ENCODE measurements around the gene TRIM29. TPM values are rescaled to one million over a fixed set of nuclear protein-coding genes. Genes with fewer than 3 reads are reported as not detected.

TRIM29 gene
- total RNA-seq, 1 experiment from 2014 or later, result not detected

- peaks cover 2% of the 10 kb centered on the region; the same call in 1 of the 2 replicates for H3K4me1 ChIP-seq (ENCODE audit: insufficient read depth, low read length)
- no CpG with 5 or more reads among the region's 6 CpGs for WGBS (ENCODE audit: extremely low coverage, insufficient read length, low lambda C conversion rate)
- H3K18ac ChIP-seq (ENCODE audit: insufficient read length, low read depth, low read length), result no peak overlapping the region
- H4K5ac ChIP-seq (ENCODE audit: insufficient read length, low read depth, low read length), result no peak overlapping the region
- H2BK5ac ChIP-seq (ENCODE audit: insufficient read length, low read length), result no peak overlapping the region
- H3K4ac ChIP-seq (ENCODE audit: low read depth, low read length), result no peak overlapping the region
- H3K56ac ChIP-seq (ENCODE audit: insufficient read length, low read depth, low read length), result no peak overlapping the region
- H2AFZ ChIP-seq (ENCODE audit: low read length), result no peak overlapping the region
- H4K91ac ChIP-seq (ENCODE audit: insufficient read length, low read depth, low read length), result no peak overlapping the region
- no peak overlapping the region for H3K27ac ChIP-seq (ENCODE audit: insufficient read length, low read depth, low read length)
- no peak overlapping the region for H3K27ac Mint-ChIP-seq
- H3K9me3 Mint-ChIP-seq, result peaks cover 0 to 4% of the 10 kb centered on the region in 2 experiments; a peak in 3 of 5 replicates
- no peak overlapping the region for H3T11ph ChIP-seq (ENCODE audit: low read length)
- no peak overlapping the region for H4K8ac ChIP-seq (replicated peaks; ENCODE audit: insufficient read length, low read depth, low read length)
- H3K79me2 ChIP-seq (ENCODE audit: insufficient read depth, low read length), result no peaks in the 10 kb centered on the region
- H3K36me3 Mint-ChIP-seq (ENCODE audit: insufficient read depth in 1 of 3, low read depth in 3 of 3), result peaks cover 0 to 5% (median 0%) of the 10 kb centered on the region in 3 experiments; a peak in 2 of 7 replicates
- peaks cover 19 to 24% of the 10 kb centered on the region in 2 experiments for H3K4me1 Mint-ChIP-seq
- H3K27me3 Mint-ChIP-seq (ENCODE audit: low read depth), result peaks cover 81% of the 10 kb centered on the region
- H3K9me3 ChIP-seq (ENCODE audit: control insufficient read depth, low read depth, low read length), result no peaks in the 10 kb centered on the region
- TF ChIP-seq, protein P1, sequence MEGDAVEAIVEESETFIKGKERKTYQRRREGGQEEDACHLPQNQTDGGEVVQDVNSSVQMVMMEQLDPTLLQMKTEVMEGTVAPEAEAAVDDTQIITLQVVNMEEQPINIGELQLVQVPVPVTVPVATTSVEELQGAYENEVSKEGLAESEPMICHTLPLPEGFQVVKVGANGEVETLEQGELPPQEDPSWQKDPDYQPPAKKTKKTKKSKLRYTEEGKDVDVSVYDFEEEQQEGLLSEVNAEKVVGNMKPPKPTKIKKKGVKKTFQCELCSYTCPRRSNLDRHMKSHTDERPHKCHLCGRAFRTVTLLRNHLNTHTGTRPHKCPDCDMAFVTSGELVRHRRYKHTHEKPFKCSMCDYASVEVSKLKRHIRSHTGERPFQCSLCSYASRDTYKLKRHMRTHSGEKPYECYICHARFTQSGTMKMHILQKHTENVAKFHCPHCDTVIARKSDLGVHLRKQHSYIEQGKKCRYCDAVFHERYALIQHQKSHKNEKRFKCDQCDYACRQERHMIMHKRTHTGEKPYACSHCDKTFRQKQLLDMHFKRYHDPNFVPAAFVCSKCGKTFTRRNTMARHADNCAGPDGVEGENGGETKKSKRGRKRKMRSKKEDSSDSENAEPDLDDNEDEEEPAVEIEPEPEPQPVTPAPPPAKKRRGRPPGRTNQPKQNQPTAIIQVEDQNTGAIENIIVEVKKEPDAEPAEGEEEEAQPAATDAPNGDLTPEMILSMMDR (conservative IDR thresholded peaks at IDR 0.05), result no peak
- H2AK5ac ChIP-seq (ENCODE audit: insufficient read length, low read length), result no peak overlapping the region
- no peak for DNase-seq
- H3K79me1 ChIP-seq (ENCODE audit: insufficient read depth, low read depth, low read length, poor library complexity, severe bottlenecking), result no peaks in the 10 kb centered on the region
- no peak overlapping the region for H2BK20ac ChIP-seq (ENCODE audit: low read depth, low read length, poor library complexity, severe bottlenecking)
- no peaks in the 10 kb centered on the region for H4K20me1 ChIP-seq (ENCODE audit: control insufficient read depth, insufficient read depth, insufficient read length)
- no peak overlapping the region for H2BK15ac ChIP-seq (ENCODE audit: low read depth, low read length)
- no peak overlapping the region for H3K4me2 ChIP-seq (ENCODE audit: insufficient read depth, insufficient read length, low read length)
- no peak overlapping the region for H2BK120ac ChIP-seq (ENCODE audit: low read depth, low read length, poor library complexity, severe bottlenecking)
- H3K23ac ChIP-seq (ENCODE audit: insufficient read length, low read depth, low read length), result no peak overlapping the region
- H3K9ac ChIP-seq (ENCODE audit: extremely low read depth, insufficient read length, low read length), result no peak overlapping the region
- no peak overlapping the region for H3K4me3 Mint-ChIP-seq
- no peak overlapping the region for H3K14ac ChIP-seq (ENCODE audit: insufficient read depth, low read length)
- H2BK12ac ChIP-seq (ENCODE audit: insufficient read length, low read depth, low read length), result no peak overlapping the region
- H3K23me2 ChIP-seq (ENCODE audit: insufficient read length, low read depth, low read length, poor library complexity, severe bottlenecking), result no peaks in the 10 kb centered on the region
- H3K27me3 ChIP-seq (ENCODE audit: insufficient read depth, low read length), result no peaks in the 10 kb centered on the region
Measured at GRCh38 chr11:120105576-120105975, 32.3 kb downstream of the TRIM29 start.

Data from H9 (cell line).